T-cell (primary cell): ENCODE data around the gene P4HA1. TPM values are rescaled to one million over a fixed set of nuclear protein-coding genes. Genes with fewer than 3 reads are reported as not detected.
"Not testable (repeated sequence)": the region's sequence is repeated elsewhere in the genome, so short reads cannot be mapped to it uniquely, and the experiment has no call there.

Experiments
- ATAC-seq, 4 experiments: fragments of 200-7000 bp in 3 of 4; fragments of 150-1000 bp in 1 of 4; cut with Tn5 transposase; replicated peaks in 1 of 4; 1 replicate in 3 of 4; 2 replicates in 1 of 4; pipeline ENCODE4 v1.10.0; 2021; ENCODE audit warnings: moderate library complexity in 3 of 4, mild to moderate bottlenecking in 2 of 4, moderate number of reproducible peaks in 1 of 4
- CTCF ChIA-PET, 2 donors: fragments of 300-600 bp; sonication (Branson Sonifier 250); formaldehyde crosslinking; loops; one replicate each; lab custom pipeline; 2022; ENCODE audit warnings: antibody characterized with exemption in 2 of 2; lab: Charles Lee
- POLR2A ChIA-PET, 2 donors: fragments of 300-600 bp; sonication (Branson Sonifier 250); formaldehyde crosslinking; loops; one replicate each; lab custom pipeline; 2022; ENCODE audit warnings: antibody characterized with exemption in 2 of 2; lab: Charles Lee
- DNase-seq, 35 experiments: peaks; one replicate each; pipeline versions ENCODE4 v3.0.0 to v3.0.0-alpha.2; 2013 to 2023
- H3K27ac ChIP-seq: one replicate; pipeline ENCODE4 v1.5.1; 2013; ENCODE audit warnings: low read length
- H3K27me3 ChIP-seq, 2 experiments: replicated peaks in 1 of 2; 1 replicate in 1 of 2; 2 replicates in 1 of 2; pipeline versions ENCODE4 v1.6.1 to v1.7.0; 2013; ENCODE audit warnings: low read length in 1 of 2, mixed read lengths in 1 of 2; ENCODE audit not compliant: control insufficient read depth in 2 of 2, insufficient read depth in 2 of 2; ENCODE audit errors: extremely low read depth in 1 of 2
- H3K36me3 ChIP-seq, 2 donors: 1 replicate in 1 of 2; 2 replicates in 1 of 2; pipeline versions ENCODE4 v1.6.1 to v1.7.0; 2013; ENCODE audit warnings: low read length in 1 of 2; ENCODE audit not compliant: control insufficient read depth in 2 of 2, insufficient read depth in 1 of 2; ENCODE audit errors: extremely low read depth in 1 of 2
- H3K4me1 ChIP-seq, 2 experiments: 1 replicate in 1 of 2; 2 replicates in 1 of 2; pipeline versions ENCODE4 v1.6.1 to v1.7.0; 2013; ENCODE audit warnings: low read length in 2 of 2, mixed read lengths in 1 of 2; ENCODE audit not compliant: insufficient read depth in 2 of 2, control insufficient read depth in 1 of 2; ENCODE audit errors: extremely low read depth in 1 of 2
- H3K4me3 ChIP-seq, 2 donors: 1 replicate in 1 of 2; 2 replicates in 1 of 2; pipeline versions ENCODE4 v1.5.1 to v1.7.0; 2013; ENCODE audit warnings: mild to moderate bottlenecking in 2 of 2, low read length in 1 of 2, moderate library complexity in 1 of 2; ENCODE audit not compliant: control insufficient read depth in 1 of 2; ENCODE audit errors: extremely low read depth in 1 of 2
- H3K9me3 ChIP-seq: 2 replicates; pipeline ENCODE4 v1.7.0; 2013
- H3K27ac Mint-ChIP-seq, 2 donors: one replicate each; pipeline ENCODE4 v1.8.0; 2020 to 2021; ENCODE audit warnings: mild to moderate bottlenecking in 2 of 2, mixed read lengths in 2 of 2
- H3K27me3 Mint-ChIP-seq, 2 donors: one replicate each; pipeline ENCODE4 v1.8.0; 2021 to 2022; ENCODE audit warnings: mixed read lengths in 2 of 2
- H3K36me3 Mint-ChIP-seq: one replicate; pipeline ENCODE4 v1.8.0; 2021; ENCODE audit warnings: mixed read lengths
- H3K4me1 Mint-ChIP-seq, 3 donors: one replicate each; pipeline ENCODE4 v1.8.0; 2020 to 2022; ENCODE audit warnings: mixed read lengths in 3 of 3, mild to moderate bottlenecking in 1 of 3
- H3K4me3 Mint-ChIP-seq, 3 donors: one replicate each; pipeline ENCODE4 v1.8.0; 2020 to 2022; ENCODE audit warnings: mild to moderate bottlenecking in 3 of 3, mixed read lengths in 3 of 3, moderate library complexity in 3 of 3
- H3K9me3 Mint-ChIP-seq, 3 donors: one replicate each; pipeline ENCODE4 v1.8.0; 2020 to 2022; ENCODE audit warnings: mixed read lengths in 3 of 3
- WGBS: methylation state at CpG from one replicate; pipeline ENCODE4 v1.1.5; 2013; ENCODE audit warnings: missing lambda C conversion rate; ENCODE audit not compliant: insufficient coverage; 5-methylcytosine and 5-hydroxymethylcytosine counted together
- total RNA-seq, 35 experiments: library from RNA in 6 of 35; stranded (reverse) in 6 of 35; fragments of 120-200 nt in 1 of 35; gene quantifications; one replicate each; pipeline versions ENCODE4 v1.2.1 to v1.2.4 and lab custom pipeline; 2013 to 2026

The P4HA1 gene
- total RNA-seq, 5 donors from 2014 or later (not counting 1 experiment from before 2014, with no cell fraction given), result 11.3 to 15.4 (median 13.0) TPM

DNA sequence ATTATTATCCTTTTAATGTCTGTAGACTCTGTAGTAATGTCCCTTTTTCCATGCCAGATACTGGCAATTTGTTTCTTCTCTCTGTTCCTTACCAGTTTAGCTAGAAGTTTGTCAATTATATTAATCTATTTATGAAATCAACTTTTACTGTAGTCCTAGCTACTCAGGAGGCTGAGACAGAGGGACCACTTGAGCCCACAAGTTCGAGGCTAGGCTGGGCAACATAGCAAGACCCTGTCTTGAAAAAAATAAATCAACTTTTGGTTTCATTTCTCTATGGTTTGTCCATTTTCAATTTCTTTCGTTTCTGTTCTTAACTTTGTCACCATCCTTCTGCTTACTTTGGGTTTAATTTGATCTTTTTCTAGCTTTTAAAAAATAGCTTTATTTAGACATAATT is 99.6 kb downstream of the P4HA1 start:
- H3K4me3 Mint-ChIP-seq, result no peak overlapping the region
- WGBS, result 100% methylated on average over 1 of the region's 2 CpGs
- Histone ChIP-seq H3K9me3 (no peaks in the 10 kb centered on the region), H3K36me3 (no peaks in the 10 kb centered on the region), H3K27ac (no peak overlapping the region), H3K27me3 (no peaks in the 10 kb centered on the region), H3K4me1 (no peaks in the 10 kb centered on the region), H3K4me3 (no peak overlapping the region)
- H3K27me3 Mint-ChIP-seq, result no peaks in the 10 kb centered on the region
- no peak for ATAC-seq
- peaks cover 45% of the 10 kb centered on the region for H3K36me3 Mint-ChIP-seq
- no peak overlapping the region for H3K27ac Mint-ChIP-seq
- POLR2A ChIA-PET, result interaction anchor here in 1 of 2 donors (0.6 kb wide), 1 partner anchor 833 kb away, joined by 3 read pairs; no protein-coding TSS in a partner anchor
- CTCF ChIA-PET, result no interaction called here
- no peak for DNase-seq
- no peaks in the 10 kb centered on the region for H3K4me1 Mint-ChIP-seq
- H3K9me3 Mint-ChIP-seq, result peaks cover 2 to 19% (median 5%) of the 10 kb centered on the region in 3 donors

DNA sequence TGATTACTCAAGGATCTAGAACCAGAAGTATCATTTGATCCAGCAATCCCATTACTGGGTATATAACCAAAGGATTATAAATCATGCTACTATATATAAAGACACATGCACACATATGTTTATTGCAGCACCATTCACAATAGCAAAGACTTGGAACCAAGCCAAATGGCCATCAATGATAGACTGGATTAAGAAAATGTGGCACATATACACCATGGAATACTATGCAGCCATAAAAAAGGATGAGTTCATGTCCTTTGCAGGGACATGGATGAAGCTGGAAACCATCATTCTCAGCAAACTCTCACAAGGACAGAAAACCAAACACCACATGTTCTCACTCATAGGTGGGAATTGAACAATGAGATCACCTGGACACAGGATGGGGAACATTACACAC is 101.2 kb downstream of the P4HA1 start:
- ATAC-seq, H3K27me3 ChIP-seq, POLR2A ChIA-PET, H3K27me3 Mint-ChIP-seq, DNase-seq, H3K9me3 ChIP-seq, H3K36me3 ChIP-seq, H3K4me3 ChIP-seq, H3K4me1 ChIP-seq, H3K4me3 Mint-ChIP-seq, H3K27ac Mint-ChIP-seq, CTCF ChIA-PET, H3K4me1 Mint-ChIP-seq, H3K27ac ChIP-seq: not testable (repeated sequence)
- Mint-ChIP-seq H3K9me3 (peaks cover 2 to 19% (median 5%) of the 10 kb centered on the region in 3 donors), H3K36me3 (peaks cover 42% of the 10 kb centered on the region)

DNA sequence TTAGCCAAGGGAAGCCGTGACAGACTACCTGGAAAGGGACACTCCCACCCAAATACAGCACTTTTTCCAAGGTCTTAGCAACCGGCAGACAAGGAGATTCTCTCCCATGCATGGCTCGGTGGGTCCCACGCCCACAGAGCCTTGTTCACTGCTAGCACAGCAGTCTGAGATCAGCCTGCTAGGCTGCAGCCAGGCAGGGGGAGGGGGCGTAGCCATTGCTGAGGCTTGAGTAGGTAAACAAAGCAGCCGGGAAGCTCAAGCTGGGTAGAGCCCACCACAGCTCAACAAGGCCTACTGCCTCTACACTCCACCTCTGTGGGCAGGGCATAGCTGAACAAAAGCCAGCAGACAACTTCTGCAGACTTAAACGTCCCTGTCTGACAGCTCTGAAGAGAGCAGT is 106.9 kb downstream of the P4HA1 start:
- ATAC-seq, H3K27ac ChIP-seq, H3K27ac Mint-ChIP-seq, POLR2A ChIA-PET, DNase-seq, H3K4me1 ChIP-seq, CTCF ChIA-PET, H3K27me3 ChIP-seq, H3K4me3 ChIP-seq, H3K4me1 Mint-ChIP-seq, H3K27me3 Mint-ChIP-seq, H3K9me3 Mint-ChIP-seq, H3K36me3 ChIP-seq, H3K9me3 ChIP-seq, H3K4me3 Mint-ChIP-seq: not testable (repeated sequence)
- peaks cover 43% of the 10 kb centered on the region for H3K36me3 Mint-ChIP-seq
- 95% methylated on average over 7 of the region's 7 CpGs for WGBS

DNA sequence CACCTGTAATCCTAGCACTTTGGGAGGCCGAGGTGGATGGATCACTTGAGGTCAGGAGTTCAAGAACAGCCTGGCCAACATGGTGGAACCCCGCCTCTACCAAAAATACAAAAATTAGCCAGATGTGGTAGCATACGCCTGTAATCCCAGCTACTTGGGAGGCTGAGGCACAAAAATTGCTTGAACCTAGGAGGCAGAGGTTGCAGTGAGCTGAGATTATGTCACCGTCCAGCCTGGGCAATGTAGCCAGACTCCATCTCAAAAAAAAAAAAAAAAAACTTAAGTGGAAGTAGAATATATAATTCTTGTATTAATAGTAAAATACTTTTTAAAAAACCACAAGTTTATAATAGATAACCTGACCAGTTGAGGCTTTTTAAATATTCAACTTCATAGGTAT is 112.0 kb downstream of the P4HA1 start:
- not testable (repeated sequence) for ATAC-seq, H3K4me3 Mint-ChIP-seq, H3K9me3 ChIP-seq, DNase-seq, H3K27ac Mint-ChIP-seq, H3K27ac ChIP-seq, H3K4me1 Mint-ChIP-seq, H3K36me3 ChIP-seq, H3K4me1 ChIP-seq, H3K4me3 ChIP-seq
- H3K27me3 Mint-ChIP-seq, result peaks cover 5 to 10% of the 10 kb centered on the region in 2 donors
- ChIA-PET CTCF (interaction anchor here in 1 of 2 donors (0.6 kb wide), 1 partner anchor 9 kb away, joined by 8 read pairs; no protein-coding TSS in a partner anchor), POLR2A (interaction anchor here in 1 of 2 donors (0.7 kb wide), 1 partner anchor 605 kb away, joined by 5 read pairs; no protein-coding TSS in a partner anchor)
- H3K9me3 Mint-ChIP-seq, result peaks cover 8 to 21% (median 18%) of the 10 kb centered on the region in 3 donors
- peaks cover 24% of the 10 kb centered on the region for H3K36me3 Mint-ChIP-seq
- WGBS, result 100% methylated on average over 1 of the region's 4 CpGs
- H3K27me3 ChIP-seq, result peaks cover 0 to 20% of the 10 kb centered on the region in 2 experiments

DNA sequence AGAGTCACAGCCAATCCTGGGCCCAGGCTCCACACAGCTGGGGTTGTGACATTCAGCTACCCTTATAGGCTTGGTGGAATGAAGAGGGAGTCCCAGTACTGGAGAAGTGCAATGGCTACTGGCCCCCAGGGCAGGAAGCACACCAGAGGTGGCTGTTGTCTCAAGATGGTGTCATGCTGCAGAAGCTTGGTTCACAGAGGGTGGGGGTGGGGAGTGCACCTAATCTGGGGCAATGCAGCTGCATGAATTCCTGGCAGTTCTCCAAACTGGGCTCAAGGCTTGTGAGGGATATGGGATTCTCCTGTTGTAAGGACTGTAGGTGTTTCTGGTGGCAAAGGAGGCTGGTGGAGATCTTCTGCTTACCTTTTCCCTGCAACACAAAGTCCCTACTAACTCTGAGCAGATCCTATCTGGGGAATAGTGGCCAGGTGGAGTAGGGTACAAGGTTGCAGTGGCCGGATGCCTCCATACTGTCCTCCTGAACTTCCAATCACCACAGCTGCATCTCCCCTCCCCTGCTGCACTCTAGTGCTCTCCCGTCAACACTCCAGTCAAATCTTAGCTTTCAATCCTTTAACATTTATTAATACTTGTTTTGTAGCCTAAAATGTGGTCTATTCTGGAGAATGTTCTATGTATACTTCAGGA is 114.7 kb downstream of the P4HA1 start:
- peaks cover 0 to 20% of the 10 kb centered on the region in 2 experiments for H3K27me3 ChIP-seq
- H3K4me1 ChIP-seq, result no peaks in the 10 kb centered on the region
- H3K36me3 ChIP-seq, result no peaks in the 10 kb centered on the region
- Mint-ChIP-seq H3K27ac (no peak overlapping the region), H3K4me3 (no peak overlapping the region), H3K36me3 (peaks cover 23% of the 10 kb centered on the region), H3K4me1 (no peaks in the 10 kb centered on the region), H3K27me3 (peaks cover 10 to 20% of the 10 kb centered on the region in 2 donors), H3K9me3 (peaks cover 30 to 44% (median 41%) of the 10 kb centered on the region in 3 donors)
- 100% methylated on average over 1 of the region's 2 CpGs for WGBS
- DNase-seq (no peak), ATAC-seq (no peak)
- H3K27ac ChIP-seq, result no peak overlapping the region
- CTCF ChIA-PET, result no interaction called here
- peaks cover 4% of the 10 kb centered on the region for H3K9me3 ChIP-seq
- no peak overlapping the region for H3K4me3 ChIP-seq
- POLR2A ChIA-PET, result no interaction called here

DNA sequence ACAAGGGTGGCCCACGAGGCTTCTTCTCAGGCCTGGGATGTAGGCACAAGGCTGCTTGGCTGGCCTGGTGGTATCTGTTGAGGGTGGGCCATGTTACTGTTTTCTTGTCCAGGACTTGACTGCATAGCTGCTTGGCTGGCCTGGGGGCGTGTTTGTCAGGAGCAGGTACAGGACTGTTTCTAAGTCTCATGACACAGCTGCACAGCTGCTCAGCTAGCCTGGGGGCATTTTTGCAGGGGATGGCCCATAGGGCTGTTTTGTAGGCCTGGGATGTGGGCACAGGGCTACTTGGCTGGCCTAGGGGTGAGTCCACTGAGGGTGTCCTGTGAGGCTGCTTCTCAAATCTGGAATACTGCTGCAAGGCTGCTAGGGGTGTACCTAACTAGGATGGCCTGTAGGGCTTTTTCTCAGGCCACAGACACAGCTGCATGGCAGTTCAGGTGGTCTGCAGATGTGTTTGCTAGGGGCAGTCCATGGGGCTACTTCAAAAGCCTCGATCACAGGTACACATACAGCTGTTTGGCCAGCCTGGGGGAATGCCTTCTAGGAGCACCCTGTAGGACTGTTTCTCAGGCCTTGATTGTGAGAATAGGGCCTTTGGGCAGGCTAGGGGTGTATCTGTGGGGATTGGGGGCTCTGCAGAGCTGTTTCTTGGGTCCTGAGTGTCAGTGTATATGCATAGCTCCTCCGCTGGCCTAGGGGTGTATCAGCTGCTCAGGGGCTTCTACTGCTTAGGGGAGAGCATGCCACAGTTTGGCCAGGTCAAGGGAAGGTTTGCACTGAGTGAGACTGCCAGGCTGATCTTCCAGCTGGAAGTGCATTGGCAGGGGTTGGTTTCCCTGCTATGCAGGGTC is 115.4 kb downstream of the P4HA1 start:
- ATAC-seq (no peak), DNase-seq (no peak)
- CTCF ChIA-PET, result no interaction called here
- WGBS, result 80% methylated on average over 3 of the region's 4 CpGs
- H3K4me1 ChIP-seq, result no peaks in the 10 kb centered on the region
- H3K36me3 ChIP-seq, result no peaks in the 10 kb centered on the region
- no peak overlapping the region for H3K27ac ChIP-seq
- Mint-ChIP-seq H3K4me1 (no peaks in the 10 kb centered on the region), H3K4me3 (no peak overlapping the region), H3K9me3 (peaks cover 32 to 48% (median 42%) of the 10 kb centered on the region in 3 donors), H3K27ac (no peak overlapping the region), H3K36me3 (peaks cover 26% of the 10 kb centered on the region), H3K27me3 (peaks cover 10 to 20% of the 10 kb centered on the region in 2 donors)
- H3K27me3 ChIP-seq, result peaks cover 0 to 20% of the 10 kb centered on the region in 2 experiments
- H3K4me3 ChIP-seq, result no peak overlapping the region
- POLR2A ChIA-PET, result no interaction called here
- H3K9me3 ChIP-seq, result peaks cover 4% of the 10 kb centered on the region
